NCI-H748 (cell line): Measurements from ENCODE around the gene RBP5.
A peak's percentile ranks its signal among the peaks of the same experiment; 100 is the strongest.
"Not testable (repeated sequence)": the region's sequence is repeated elsewhere in the genome, so short reads cannot be mapped to it uniquely, and the experiment has no call there.

ENCODE experiments used
- DNase-seq: peaks from one replicate; lab custom pipeline; 2025; ENCODE audit not compliant: unreplicated experiment; lab: John Stamatoyannopoulos, UW

RBP5 gene

GRCh38 chr12:7123806-7124522 is 4.7 kb downstream of the RBP5 start:
- DNase-seq = no peak

- no peak for DNase-seq
Observed at GRCh38 chr12:7122811-7123769, 5.6 kb downstream of the RBP5 start.

GRCh38 chr12:7121324-7121723 is 7.4 kb downstream of the RBP5 start:
- no peak for DNase-seq

- no peak for DNase-seq
Observed at GRCh38 chr12:7120166-7120565, 8.5 kb downstream of the RBP5 start.

- no peak for DNase-seq
Observed at GRCh38 chr12:7118881-7119280, 9.8 kb downstream of the RBP5 start.

GRCh38 chr12:7117670-7118069 is 11.0 kb downstream of the RBP5 start:
- no peak for DNase-seq

GRCh38 chr12:7116916-7117315 is 11.8 kb downstream of the RBP5 start:
- DNase-seq = no peak

GRCh38 chr12:7116196-7116595 is 12.5 kb downstream of the RBP5 start:
- no peak for DNase-seq

- no peak for DNase-seq
Observed at GRCh38 chr12:7114851-7115250, 13.8 kb downstream of the RBP5 start.

- no peak for DNase-seq
Observed at GRCh38 chr12:7114008-7114407, 14.7 kb downstream of the RBP5 start.

GRCh38 chr12:7113389-7113871 is 15.3 kb downstream of the RBP5 start:
- peak; percentile 21 for DNase-seq

- no peak for DNase-seq
Observed at GRCh38 chr12:7112041-7112440, 16.6 kb downstream of the RBP5 start.

GRCh38 chr12:7110661-7111060 is 18.0 kb downstream of the RBP5 start:
- DNase-seq = no peak

GRCh38 chr12:7109572-7109920 is 19.1 kb downstream of the RBP5 start:
- no peak for DNase-seq

- DNase-seq = peak; percentile 72
Observed at GRCh38 chr12:7108796-7109571, 19.7 kb downstream of the RBP5 start, which contains the start of gene C1RL. Gene C1RL (minus strand): TSS chr12:7109214. CDS start chr12:7109180, 34 bp downstream.

GRCh38 chr12:7108003-7108795 is 20.5 kb downstream of the RBP5 start:
- peak; percentile 71 for DNase-seq

GRCh38 chr12:7107636-7108002 is 21.1 kb downstream of the RBP5 start:
- DNase-seq = no peak

- DNase-seq = not testable (repeated sequence)
Observed at GRCh38 chr12:7107181-7107580, 21.5 kb downstream of the RBP5 start.

GRCh38 chr12:7106082-7106481 is 22.6 kb downstream of the RBP5 start:
- no peak for DNase-seq

- DNase-seq = no peak
Observed at GRCh38 chr12:7103837-7104584, 24.7 kb downstream of the RBP5 start.
